ENCODE results near the gene ELF3.

DNA sequence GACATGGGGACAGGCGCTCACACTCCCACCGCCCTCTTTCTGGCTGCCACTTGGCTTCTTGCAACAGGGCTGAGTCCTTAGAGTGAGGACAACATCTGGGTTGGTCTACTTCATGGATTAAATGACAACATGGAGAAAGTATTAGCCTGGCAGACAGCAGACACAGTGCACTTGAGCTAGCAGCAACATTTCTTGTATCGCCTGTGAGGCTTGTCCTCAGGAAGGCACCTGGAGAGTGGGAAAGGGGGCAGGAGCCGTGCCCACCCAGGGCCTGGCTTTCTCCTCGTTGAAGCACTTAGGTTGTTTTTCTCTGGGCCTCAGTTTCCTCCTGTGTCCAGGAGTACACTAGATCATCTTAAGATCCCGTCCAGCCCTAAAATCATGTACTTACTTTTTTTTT, 3.7 kb downstream of the ELF3 start:
- TF ChIP-seq JUND (IDR thresholded peaks at IDR 0.05), result no peak
- TF ChIP-seq HNF4A (conservative IDR thresholded peaks at IDR 0.05), result no peak
- TF ChIP-seq, protein P1, sequence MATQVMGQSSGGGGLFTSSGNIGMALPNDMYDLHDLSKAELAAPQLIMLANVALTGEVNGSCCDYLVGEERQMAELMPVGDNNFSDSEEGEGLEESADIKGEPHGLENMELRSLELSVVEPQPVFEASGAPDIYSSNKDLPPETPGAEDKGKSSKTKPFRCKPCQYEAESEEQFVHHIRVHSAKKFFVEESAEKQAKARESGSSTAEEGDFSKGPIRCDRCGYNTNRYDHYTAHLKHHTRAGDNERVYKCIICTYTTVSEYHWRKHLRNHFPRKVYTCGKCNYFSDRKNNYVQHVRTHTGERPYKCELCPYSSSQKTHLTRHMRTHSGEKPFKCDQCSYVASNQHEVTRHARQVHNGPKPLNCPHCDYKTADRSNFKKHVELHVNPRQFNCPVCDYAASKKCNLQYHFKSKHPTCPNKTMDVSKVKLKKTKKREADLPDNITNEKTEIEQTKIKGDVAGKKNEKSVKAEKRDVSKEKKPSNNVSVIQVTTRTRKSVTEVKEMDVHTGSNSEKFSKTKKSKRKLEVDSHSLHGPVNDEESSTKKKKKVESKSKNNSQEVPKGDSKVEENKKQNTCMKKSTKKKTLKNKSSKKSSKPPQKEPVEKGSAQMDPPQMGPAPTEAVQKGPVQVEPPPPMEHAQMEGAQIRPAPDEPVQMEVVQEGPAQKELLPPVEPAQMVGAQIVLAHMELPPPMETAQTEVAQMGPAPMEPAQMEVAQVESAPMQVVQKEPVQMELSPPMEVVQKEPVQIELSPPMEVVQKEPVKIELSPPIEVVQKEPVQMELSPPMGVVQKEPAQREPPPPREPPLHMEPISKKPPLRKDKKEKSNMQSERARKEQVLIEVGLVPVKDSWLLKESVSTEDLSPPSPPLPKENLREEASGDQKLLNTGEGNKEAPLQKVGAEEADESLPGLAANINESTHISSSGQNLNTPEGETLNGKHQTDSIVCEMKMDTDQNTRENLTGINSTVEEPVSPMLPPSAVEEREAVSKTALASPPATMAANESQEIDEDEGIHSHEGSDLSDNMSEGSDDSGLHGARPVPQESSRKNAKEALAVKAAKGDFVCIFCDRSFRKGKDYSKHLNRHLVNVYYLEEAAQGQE (IDR thresholded peaks at IDR 0.05), result no peak
- TF ChIP-seq, protein P2, sequence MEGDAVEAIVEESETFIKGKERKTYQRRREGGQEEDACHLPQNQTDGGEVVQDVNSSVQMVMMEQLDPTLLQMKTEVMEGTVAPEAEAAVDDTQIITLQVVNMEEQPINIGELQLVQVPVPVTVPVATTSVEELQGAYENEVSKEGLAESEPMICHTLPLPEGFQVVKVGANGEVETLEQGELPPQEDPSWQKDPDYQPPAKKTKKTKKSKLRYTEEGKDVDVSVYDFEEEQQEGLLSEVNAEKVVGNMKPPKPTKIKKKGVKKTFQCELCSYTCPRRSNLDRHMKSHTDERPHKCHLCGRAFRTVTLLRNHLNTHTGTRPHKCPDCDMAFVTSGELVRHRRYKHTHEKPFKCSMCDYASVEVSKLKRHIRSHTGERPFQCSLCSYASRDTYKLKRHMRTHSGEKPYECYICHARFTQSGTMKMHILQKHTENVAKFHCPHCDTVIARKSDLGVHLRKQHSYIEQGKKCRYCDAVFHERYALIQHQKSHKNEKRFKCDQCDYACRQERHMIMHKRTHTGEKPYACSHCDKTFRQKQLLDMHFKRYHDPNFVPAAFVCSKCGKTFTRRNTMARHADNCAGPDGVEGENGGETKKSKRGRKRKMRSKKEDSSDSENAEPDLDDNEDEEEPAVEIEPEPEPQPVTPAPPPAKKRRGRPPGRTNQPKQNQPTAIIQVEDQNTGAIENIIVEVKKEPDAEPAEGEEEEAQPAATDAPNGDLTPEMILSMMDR (IDR thresholded peaks at IDR 0.05; ENCODE audit: low read depth, low read length, missing input control), result no peak
- TF ChIP-seq, protein P3, sequence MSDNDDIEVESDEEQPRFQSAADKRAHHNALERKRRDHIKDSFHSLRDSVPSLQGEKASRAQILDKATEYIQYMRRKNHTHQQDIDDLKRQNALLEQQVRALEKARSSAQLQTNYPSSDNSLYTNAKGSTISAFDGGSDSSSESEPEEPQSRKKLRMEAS (IDR thresholded peaks at IDR 0.05), result no peak
- no peak for TF ChIP-seq YY1 (IDR thresholded peaks at IDR 0.05)

Data from liver (tissue), 3 donors.